Loucy (cell line): ENCODE measurements around the gene IRF1.

Experiments
- CTCF ChIP-seq: fragments of 200-600 bp; sonication (generic); conservative IDR thresholded peaks from 2 replicates; pipeline ENCODE4 v1.5.1; 2014; ENCODE audit warnings: mild to moderate bottlenecking, antibody characterized with exemption, low read length
- EZH2phosphoT487 ChIP-seq: fragments of 200-600 bp; IDR thresholded peaks from 2 replicates; pipeline ENCODE4 v1.6.1; 2018; ENCODE audit warnings: antibody characterized with exemption, mild to moderate bottlenecking, moderate library complexity, borderline replicate concordance

- no peak for TF ChIP-seq CTCF
- no peak for TF ChIP-seq EZH2phosphoT487
These were observed 36.5 kb upstream of the IRF1 start for GRCh38 chr5:132526974-132527564.
